ENCODE data around the gene AQR. TPM values are rescaled to one million over a fixed set of nuclear protein-coding genes. Genes with fewer than 3 reads are reported as not detected.

Gene AQR
- total and polyA plus RNA-seq, 2 of the 8 experiments (the other 6 are each of a cell fraction or from before 2014, with no cell fraction given), result 34.5 to 57.6 TPM

GRCh38 chr15:34984889-34985630 is 15.5 kb upstream of the AQR start:
- Histone ChIP-seq H2BK15ac (ENCODE audit: low read length) (no peak overlapping the region), H4K91ac (replicated peaks; ENCODE audit: insufficient read length, low read length) (no peak overlapping the region), H3K18ac (ENCODE audit: extremely low read depth, low read length) (no peak overlapping the region), H2BK120ac (replicated peaks; ENCODE audit: low read depth, low read length) (no peak overlapping the region), H4K20me1 (replicated peaks in 1 of 2; ENCODE audit: control insufficient read depth in 1 of 2, insufficient read depth in 2 of 2, low read length in 2 of 2) (peaks cover 0 to 3% of the 10 kb centered on the region in 2 experiments), H3K27me3 (replicated peaks in 1 of 4; ENCODE audit: control insufficient read depth in 3 of 4, extremely low read depth in 1 of 4, insufficient read depth in 3 of 4, low read length in 3 of 4) (no peaks in the 10 kb centered on the region), H3K4me2 (ENCODE audit: insufficient read depth in 1 of 2, low read depth in 2 of 2, low read length in 2 of 2) (peak overlapping the region in 1 of 2 experiments; percentile 98; a peak in 2 of 4 replicates), H3K14ac (ENCODE audit: insufficient read length) (no peak overlapping the region), H4K5ac (ENCODE audit: insufficient read length, low read depth, low read length) (no peak overlapping the region), H3K27ac (ENCODE audit: low read depth, low read length) (no peak overlapping the region), H3K23ac (ENCODE audit: insufficient read length) (no peak overlapping the region), H3K36me3 (ENCODE audit: control insufficient read depth in 2 of 4, insufficient read depth in 4 of 4, low read length in 3 of 4) (peaks cover 0 to 45% (median 17%) of the 10 kb centered on the region in 4 experiments; a peak in 7 of 8 replicates), H3K9ac (replicated peaks in 1 of 4; ENCODE audit: extremely low read depth in 1 of 4, low read depth in 3 of 4, low read length in 3 of 4) (no peak overlapping the region), H3K56ac (replicated peaks; ENCODE audit: insufficient read length, low read depth, low read length) (no peak overlapping the region), H2AK5ac (ENCODE audit: low read depth, low read length) (no peak overlapping the region), H3K4me1 (replicated peaks in 1 of 4; ENCODE audit: control insufficient read depth in 3 of 4, insufficient read depth in 4 of 4, low read length in 3 of 4) (peaks cover 2 to 8% (median 3%) of the 10 kb centered on the region in 4 experiments; a peak in 4 of 7 replicates), H2BK20ac (ENCODE audit: low read length) (no peak overlapping the region), H3K9me3 (ENCODE audit: insufficient read depth in 2 of 2, low read depth in 1 of 2, low read length in 1 of 2) (no peaks in the 10 kb centered on the region), H3K79me1 (ENCODE audit: low read depth, low read length) (no peaks in the 10 kb centered on the region; the same call in 1 of the 2 replicates), H3K4ac (replicated peaks; ENCODE audit: insufficient read length, low read depth, low read length) (no peak overlapping the region), H3K79me2 (ENCODE audit: control insufficient read depth in 1 of 2, insufficient read depth in 2 of 2, low read length in 2 of 2) (peaks cover 24 to 61% of the 10 kb centered on the region in 2 experiments), H2AFZ (ENCODE audit: low read length) (no peak overlapping the region), H4K8ac (ENCODE audit: extremely low read depth, insufficient read depth, low read length) (no peak overlapping the region), H2BK12ac (ENCODE audit: low read depth, low read length) (no peak overlapping the region), H3K23me2 (ENCODE audit: low read depth, low read length) (peaks cover 10% of the 10 kb centered on the region), H3K4me3 (ENCODE audit: extremely low read depth in 1 of 4, insufficient read depth in 2 of 4, low read depth in 3 of 4, low read length in 4 of 4) (peak overlapping the region in 1 of 4 experiments; percentile 99; a peak in 2 of 8 replicates), H2BK5ac (ENCODE audit: low read depth, low read length) (no peak overlapping the region)
- CTCF ChIA-PET (ENCODE audit: partially characterized antibody), result interaction anchor here (0.7 to 1.2 kb wide), 4 partner anchors 10 to 459 kb away, joined by 3 to 5 read pairs (median 3); no protein-coding TSS in a partner anchor
- FAIRE-seq, result no peak
- 87% methylated on average over 9 of the region's 9 CpGs; no CpG with 5 or more reads in 1 of the 2 experiments for WGBS, 2 experiments (ENCODE audit: extremely low coverage in 1 of 2, insufficient coverage in 1 of 2, insufficient read length in 1 of 2, insufficient replicate concordance in 2 of 2, low coverage in 1 of 2, low lambda C conversion rate in 2 of 2, missing lambda C conversion rate in 1 of 2)
- POLR2A ChIA-PET (ENCODE audit: partially characterized antibody), result interaction anchor here (0.6 to 4.3 kb wide), 8 partner anchors 9 to 275 kb away, joined by 3 to 26 read pairs (median 4); partner anchors contain the start of gene AQR
- DNase-seq (ENCODE audit: low read depth in 1 of 2, low spot score in 2 of 2), result no peak
- no peak for TF ChIP-seq SRF (IDR thresholded peaks at IDR 0.05; ENCODE audit: low read depth, low read length)
- no peak for TF ChIP-seq BRCA1 (IDR thresholded peaks at IDR 0.05; ENCODE audit: low read depth, low read length)
- TF ChIP-seq PHF8 (conservative IDR thresholded peaks at IDR 0.05; ENCODE audit: low read depth, low read length), result no peak
- TF ChIP-seq FOSL1 (IDR thresholded peaks at IDR 0.05; ENCODE audit: insufficient read depth, low read depth, low read length), result no peak
- no peak for TF ChIP-seq SP4 (IDR thresholded peaks at IDR 0.05; ENCODE audit: low read length)
- TF ChIP-seq RXRA (IDR thresholded peaks at IDR 0.05; ENCODE audit: insufficient read depth, low read depth, low read length), result no peak
- TF ChIP-seq RNF2 (IDR thresholded peaks at IDR 0.05; ENCODE audit: borderline replicate concordance, low read depth, low read length, missing control alignments, poor library complexity, severe bottlenecking), result no peak
- no peak for TF ChIP-seq BCL11A (IDR thresholded peaks at IDR 0.05; ENCODE audit: low read depth in 2 of 2, low read length in 2 of 2)
- no peak for TF ChIP-seq SUZ12 (IDR thresholded peaks at IDR 0.05; ENCODE audit: low read length)
- TF ChIP-seq KDM5A (IDR thresholded peaks at IDR 0.05; ENCODE audit: low read length), result no peak
- TF ChIP-seq CEBPB (IDR thresholded peaks at IDR 0.05; ENCODE audit: low read depth, low read length), result no peak
- TF ChIP-seq GTF2F1 (IDR thresholded peaks at IDR 0.05; ENCODE audit: borderline replicate concordance, low read depth, low read length), result no peak
